ENCODE results near the gene ANKRD13A.

GRCh38 chr12:110024051-110024450 is 24.8 kb downstream of the ANKRD13A start:
- TF ChIP-seq SP1 (IDR thresholded peaks at IDR 0.05) (no peak), FOXM1 (IDR thresholded peaks at IDR 0.05; ENCODE audit: borderline replicate concordance) (no peak), PKNOX1 (IDR thresholded peaks at IDR 0.05) (no peak), HDGF (IDR thresholded peaks at IDR 0.05; ENCODE audit: borderline replicate concordance) (no peak), TARDBP (IDR thresholded peaks at IDR 0.05) (no peak), FOXA1 (IDR thresholded peaks at IDR 0.05) (no peak), ELF4 (IDR thresholded peaks at IDR 0.05) (no peak), BHLHE40 (IDR thresholded peaks at IDR 0.05; ENCODE audit: borderline replicate concordance) (no peak), ZNF384 (IDR thresholded peaks at IDR 0.05) (no peak), SUZ12 (IDR thresholded peaks at IDR 0.05) (no peak), CTBP1 (IDR thresholded peaks at IDR 0.05; ENCODE audit: borderline replicate concordance) (no peak), ARNT (IDR thresholded peaks at IDR 0.05) (no peak), L3MBTL2 (conservative IDR thresholded peaks at IDR 0.05) (no peak), NFRKB (IDR thresholded peaks at IDR 0.05) (no peak)

All from HEK293T (cell line).